ENCODE data around the gene CCR9.

The CCR9 gene

GRCh38 chr3:45868650-45869049, 17.7 kb upstream of the CCR9 start:
- H3K27ac ChIP-seq (ENCODE audit: low read depth, low read length), result no peak overlapping the region
- no peaks in the 10 kb centered on the region for H3F3A ChIP-seq (ENCODE audit: insufficient read depth)
- no peaks in the 10 kb centered on the region for H3K9me2 ChIP-seq (replicated peaks; ENCODE audit: insufficient read depth, low read length)
- no peak overlapping the region for H3K4me3 ChIP-seq (ENCODE audit: insufficient read depth, low read length, poor library complexity, severe bottlenecking)
- H3K36me3 ChIP-seq (ENCODE audit: low read length), result no peaks in the 10 kb centered on the region
- TF ChIP-seq CTCF (IDR thresholded peaks at IDR 0.05; ENCODE audit: insufficient read depth, low read length, poor library complexity, severe bottlenecking), result no peak
- no peak for TF ChIP-seq EZH2phosphoT487 (conservative IDR thresholded peaks at IDR 0.05; ENCODE audit: low read length)
- no peaks in the 10 kb centered on the region for H4K20me1 ChIP-seq (ENCODE audit: low read depth, low read length)
- H3K79me2 ChIP-seq (ENCODE audit: insufficient read depth, low read length), result no peaks in the 10 kb centered on the region
- H3K4me2 ChIP-seq (ENCODE audit: low read depth, low read length, poor library complexity, severe bottlenecking), result no peak overlapping the region
- no peaks in the 10 kb centered on the region for H3K9me3 ChIP-seq (ENCODE audit: insufficient read depth, low read length)
- H3K9ac ChIP-seq (ENCODE audit: low read length), result no peak overlapping the region
- H3K27me3 ChIP-seq (ENCODE audit: low read length), result no peaks in the 10 kb centered on the region
- H2AFZ ChIP-seq (ENCODE audit: low read depth, low read length, severe bottlenecking), result no peak overlapping the region

- H3K36me3 ChIP-seq (ENCODE audit: low read length), result no peaks in the 10 kb centered on the region
- no peaks in the 10 kb centered on the region for H3K9me3 ChIP-seq (ENCODE audit: insufficient read depth, low read length)
- no peaks in the 10 kb centered on the region for H3K27me3 ChIP-seq (ENCODE audit: low read length)
- TF ChIP-seq CTCF (IDR thresholded peaks at IDR 0.05; ENCODE audit: insufficient read depth, low read length, poor library complexity, severe bottlenecking) (no peak), EZH2phosphoT487 (conservative IDR thresholded peaks at IDR 0.05; ENCODE audit: low read length) (no peak)
- H3K79me2 ChIP-seq (ENCODE audit: insufficient read depth, low read length), result no peaks in the 10 kb centered on the region
- H3K4me2 ChIP-seq (ENCODE audit: low read depth, low read length, poor library complexity, severe bottlenecking), result no peak overlapping the region
- H4K20me1 ChIP-seq (ENCODE audit: low read depth, low read length), result no peaks in the 10 kb centered on the region
- H3K27ac ChIP-seq (ENCODE audit: low read depth, low read length), result no peak overlapping the region
- no peaks in the 10 kb centered on the region for H3K9me2 ChIP-seq (replicated peaks; ENCODE audit: insufficient read depth, low read length)
- no peak overlapping the region for H3K4me3 ChIP-seq (ENCODE audit: insufficient read depth, low read length, poor library complexity, severe bottlenecking)
- H2AFZ ChIP-seq (ENCODE audit: low read depth, low read length, severe bottlenecking), result no peak overlapping the region
- no peak overlapping the region for H3K9ac ChIP-seq (ENCODE audit: low read length)
- H3F3A ChIP-seq (ENCODE audit: insufficient read depth), result no peaks in the 10 kb centered on the region
Observed at GRCh38 chr3:45869638-45870037, 16.7 kb upstream of the CCR9 start.

- H3K79me2 ChIP-seq (ENCODE audit: insufficient read depth, low read length), result no peaks in the 10 kb centered on the region
- H3F3A ChIP-seq (ENCODE audit: insufficient read depth), result no peaks in the 10 kb centered on the region
- no peaks in the 10 kb centered on the region for H3K9me2 ChIP-seq (replicated peaks; ENCODE audit: insufficient read depth, low read length)
- no peak for TF ChIP-seq EZH2phosphoT487 (conservative IDR thresholded peaks at IDR 0.05; ENCODE audit: low read length)
- no peak overlapping the region for H3K27ac ChIP-seq (ENCODE audit: low read depth, low read length)
- no peak overlapping the region for H2AFZ ChIP-seq (ENCODE audit: low read depth, low read length, severe bottlenecking)
- H3K4me3 ChIP-seq (ENCODE audit: insufficient read depth, low read length, poor library complexity, severe bottlenecking), result no peak overlapping the region
- no peaks in the 10 kb centered on the region for H3K27me3 ChIP-seq (ENCODE audit: low read length)
- no peaks in the 10 kb centered on the region for H3K36me3 ChIP-seq (ENCODE audit: low read length)
- H3K9me3 ChIP-seq (ENCODE audit: insufficient read depth, low read length), result no peaks in the 10 kb centered on the region
- H3K9ac ChIP-seq (ENCODE audit: low read length), result no peak overlapping the region
- H3K4me2 ChIP-seq (ENCODE audit: low read depth, low read length, poor library complexity, severe bottlenecking), result no peak overlapping the region
- no peaks in the 10 kb centered on the region for H4K20me1 ChIP-seq (ENCODE audit: low read depth, low read length)
Observed at GRCh38 chr3:45870099-45870498, 16.2 kb upstream of the CCR9 start.

GRCh38 chr3:45871780-45872179, 14.6 kb upstream of the CCR9 start:
- Histone ChIP-seq H3K27ac (ENCODE audit: low read depth, low read length) (no peak overlapping the region), H3K9ac (ENCODE audit: low read length) (no peak overlapping the region), H3K9me2 (replicated peaks; ENCODE audit: insufficient read depth, low read length) (no peaks in the 10 kb centered on the region), H2AFZ (ENCODE audit: low read depth, low read length, severe bottlenecking) (no peak overlapping the region), H4K20me1 (ENCODE audit: low read depth, low read length) (no peaks in the 10 kb centered on the region), H3K9me3 (ENCODE audit: insufficient read depth, low read length) (no peaks in the 10 kb centered on the region), H3K27me3 (ENCODE audit: low read length) (no peaks in the 10 kb centered on the region), H3K4me2 (ENCODE audit: low read depth, low read length, poor library complexity, severe bottlenecking) (no peak overlapping the region), H3K4me3 (ENCODE audit: insufficient read depth, low read length, poor library complexity, severe bottlenecking) (no peak overlapping the region), H3F3A (ENCODE audit: insufficient read depth) (no peaks in the 10 kb centered on the region), H3K79me2 (ENCODE audit: insufficient read depth, low read length) (no peaks in the 10 kb centered on the region), H3K36me3 (ENCODE audit: low read length) (no peaks in the 10 kb centered on the region)
- TF ChIP-seq CTCF (IDR thresholded peaks at IDR 0.05; ENCODE audit: insufficient read depth, low read length, poor library complexity, severe bottlenecking) (no peak), EZH2phosphoT487 (conservative IDR thresholded peaks at IDR 0.05; ENCODE audit: low read length) (no peak)
